Spinal cord (tissue), 10 donors: ENCODE measurements around the gene GALNT13. TPM values are rescaled to one million over a fixed set of nuclear protein-coding genes. Genes with fewer than 3 reads are reported as not detected.

ENCODE experiments used
- DNase-seq, 6 donors: peaks; one replicate each; pipeline versions ENCODE4 v3.0.0 to v3.0.0-alpha.2; 2013 to 2015; ENCODE audit warnings: low spot score in 6 of 6, low read depth in 4 of 6
- H3K27ac ChIP-seq: one replicate; pipeline ENCODE4 v1.5.1; 2013; ENCODE audit warnings: low read depth, low read length, control low read depth
- H3K27me3 ChIP-seq: one replicate; pipeline ENCODE4 v1.6.1; 2013; ENCODE audit warnings: low read length; ENCODE audit not compliant: control insufficient read depth, insufficient read depth
- H3K36me3 ChIP-seq: one replicate; pipeline ENCODE4 v1.6.1; 2013; ENCODE audit warnings: low read length; ENCODE audit not compliant: control insufficient read depth, insufficient read depth
- H3K4me1 ChIP-seq: one replicate; pipeline ENCODE4 v1.6.1; 2013; ENCODE audit warnings: low read length; ENCODE audit not compliant: control insufficient read depth, insufficient read depth
- H3K4me3 ChIP-seq: one replicate; pipeline ENCODE4 v1.5.1; 2013; ENCODE audit warnings: low read depth, low read length, control low read depth
- H3K9me3 ChIP-seq: one replicate; pipeline ENCODE4 v1.6.1; 2013; ENCODE audit warnings: low read length; ENCODE audit not compliant: control insufficient read depth, insufficient read depth
- WGBS: methylation state at CpG from one replicate; pipeline ENCODE4 v1.1.5; 2013; ENCODE audit warnings: missing lambda C conversion rate; ENCODE audit not compliant: insufficient coverage; 5-methylcytosine and 5-hydroxymethylcytosine counted together
- polyA plus RNA-seq, 2 donors: library from polyadenylated mRNA; unstranded; fragments of 120-200 nt; gene quantifications; one replicate each; pipeline ENCODE4 v1.2.1, GENCODE V29; 2013; ENCODE audit not compliant: insufficient read length in 2 of 2
- total RNA-seq, 2 donors: library from RNA; depleted of rRNA in 1 of 2; stranded (reverse); fragments of 120-200 nt in 1 of 2; fragments of >200 nt in 1 of 2; gene quantifications; one replicate each; pipeline versions ENCODE4 v1.2.3 to v1.2.4, GENCODE V29; 2013 to 2014
- donor health status: healthy.

GALNT13 gene
- total and polyA plus RNA-seq, 4 donors, result 21.6 to 55.6 (median 33.7) TPM

DNA sequence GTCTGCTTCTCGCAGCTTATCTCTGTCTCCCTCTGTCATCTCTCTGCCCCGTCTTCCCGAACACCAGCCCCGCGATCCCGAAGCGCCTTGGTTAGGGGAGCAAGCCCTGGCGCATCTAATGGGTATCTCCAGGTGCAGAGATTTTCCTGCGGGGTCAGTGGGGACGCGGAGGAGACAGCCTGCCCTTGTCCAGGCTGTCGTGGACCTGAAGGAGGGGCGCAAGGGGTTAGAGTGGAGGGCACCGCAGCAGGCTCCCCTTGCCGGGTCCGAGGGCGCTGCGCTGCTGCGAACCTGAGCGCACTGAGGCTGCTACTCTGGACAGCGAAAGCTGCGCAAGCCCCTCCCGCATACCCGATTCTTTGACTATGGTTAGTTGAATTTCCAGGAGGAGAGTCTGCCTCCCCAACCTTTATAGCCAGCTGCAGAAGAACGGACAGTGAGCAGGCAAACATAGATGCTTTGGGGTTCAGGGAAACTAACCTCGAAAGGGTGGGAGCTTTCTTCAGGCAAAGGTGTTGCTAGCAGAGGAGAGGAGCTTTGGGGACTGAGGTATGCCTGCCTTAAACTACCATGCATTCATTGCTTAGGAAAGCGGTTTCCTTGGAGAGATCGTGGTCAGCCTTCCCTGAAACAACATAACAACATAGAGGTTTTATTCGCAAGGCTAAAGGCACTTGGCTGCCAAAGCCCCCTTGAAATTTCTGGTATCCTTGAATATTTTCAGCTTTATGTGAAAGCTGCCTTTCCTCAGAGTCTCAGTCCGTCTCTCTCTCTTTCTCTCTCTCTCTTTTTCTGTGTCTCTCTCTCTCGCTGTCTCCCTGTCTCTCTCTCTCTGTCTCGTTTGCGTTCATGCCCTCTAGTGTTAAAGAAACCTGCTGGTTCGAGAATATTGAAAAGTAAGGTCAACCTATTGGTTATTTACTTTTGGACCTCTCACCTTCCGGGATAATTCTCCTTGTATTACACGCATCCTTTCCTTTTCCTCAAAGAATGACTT is 1.6 kb downstream of the GALNT13 start:
- H3K27ac ChIP-seq, result no peak overlapping the region
- peak in 3 of 6 donors; percentile 53 to 73 (median 58) for DNase-seq
- H3K4me3 ChIP-seq, result peak overlapping the region; percentile 68
- no peaks in the 10 kb centered on the region for H3K36me3 ChIP-seq
- 5% methylated on average over 30 of the region's 36 CpGs for WGBS
- H3K9me3 ChIP-seq, result no peaks in the 10 kb centered on the region
- H3K4me1 ChIP-seq, result peaks cover 9% of the 10 kb centered on the region
- H3K27me3 ChIP-seq, result peaks cover 10% of the 10 kb centered on the region

DNA sequence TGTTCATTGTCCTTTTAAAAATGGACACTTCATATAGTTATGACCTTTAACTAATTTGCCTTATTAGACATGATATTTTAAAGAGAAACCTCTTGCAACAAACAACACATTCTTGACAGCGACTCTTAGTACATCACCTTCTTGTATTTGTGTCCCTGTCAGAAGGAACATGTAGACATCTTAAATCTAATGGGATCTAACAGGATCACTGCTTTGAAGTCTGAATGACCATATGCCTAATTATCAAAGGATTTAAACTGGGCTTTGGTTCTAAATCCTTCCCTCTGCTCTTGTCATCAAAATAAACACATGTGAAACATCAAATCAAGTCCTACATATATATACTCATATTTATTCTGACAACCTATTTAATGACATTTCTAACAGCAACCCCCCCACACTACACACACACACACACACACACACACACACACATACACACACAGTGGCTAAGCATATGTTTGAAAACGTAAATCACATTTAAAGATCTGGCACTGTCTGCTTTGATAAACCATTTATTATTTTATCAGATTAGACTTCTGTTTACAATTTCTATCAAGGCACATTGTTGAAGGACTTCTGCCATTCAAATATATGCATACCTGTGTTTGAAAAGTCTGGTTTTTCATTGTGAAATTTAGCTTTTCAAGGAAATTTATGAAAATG is 4.2 kb downstream of the GALNT13 start:
- Histone ChIP-seq H3K36me3 (no peaks in the 10 kb centered on the region), H3K4me1 (peaks cover 9% of the 10 kb centered on the region), H3K27ac (no peak overlapping the region), H3K9me3 (no peaks in the 10 kb centered on the region), H3K4me3 (no peak overlapping the region), H3K27me3 (peaks cover 10% of the 10 kb centered on the region)
- no peak for DNase-seq
- WGBS, result no CpG with 5 or more reads among the region's 2 CpGs

DNA sequence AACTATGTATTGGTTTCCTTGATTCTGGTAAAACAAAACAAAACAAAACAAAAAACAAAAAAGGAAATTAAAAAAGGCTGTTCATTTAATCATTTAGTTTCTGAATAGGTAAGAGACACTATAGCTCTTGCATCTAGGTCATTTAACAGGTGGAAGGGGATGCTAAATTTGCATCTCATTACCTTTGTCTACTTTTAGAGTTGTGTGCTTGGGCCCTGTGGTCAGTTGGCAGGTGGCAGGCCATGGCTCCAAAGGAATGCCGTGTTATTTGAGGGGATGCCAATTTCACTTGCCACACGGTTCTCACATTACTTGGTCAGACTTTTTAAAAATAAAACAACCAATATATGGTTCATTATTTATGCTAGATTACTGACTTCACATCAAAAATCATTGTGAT is 9.2 kb downstream of the GALNT13 start:
- H3K9me3 ChIP-seq, result no peaks in the 10 kb centered on the region
- no peaks in the 10 kb centered on the region for H3K27me3 ChIP-seq
- no peaks in the 10 kb centered on the region for H3K36me3 ChIP-seq
- H3K4me1 ChIP-seq, result no peaks in the 10 kb centered on the region
- DNase-seq, result no peak
- no peak overlapping the region for H3K27ac ChIP-seq
- no CpG with 5 or more reads among the region's 2 CpGs for WGBS
- H3K4me3 ChIP-seq, result no peak overlapping the region

- no peak overlapping the region for H3K4me3 ChIP-seq
- no peaks in the 10 kb centered on the region for H3K4me1 ChIP-seq
- no peak overlapping the region for H3K27ac ChIP-seq
- no peaks in the 10 kb centered on the region for H3K9me3 ChIP-seq
- DNase-seq, result no peak
- H3K27me3 ChIP-seq, result no peaks in the 10 kb centered on the region
- no peaks in the 10 kb centered on the region for H3K36me3 ChIP-seq
Measured at GRCh38 chr2:153886833-153887232, 15.1 kb downstream of the GALNT13 start.

DNA sequence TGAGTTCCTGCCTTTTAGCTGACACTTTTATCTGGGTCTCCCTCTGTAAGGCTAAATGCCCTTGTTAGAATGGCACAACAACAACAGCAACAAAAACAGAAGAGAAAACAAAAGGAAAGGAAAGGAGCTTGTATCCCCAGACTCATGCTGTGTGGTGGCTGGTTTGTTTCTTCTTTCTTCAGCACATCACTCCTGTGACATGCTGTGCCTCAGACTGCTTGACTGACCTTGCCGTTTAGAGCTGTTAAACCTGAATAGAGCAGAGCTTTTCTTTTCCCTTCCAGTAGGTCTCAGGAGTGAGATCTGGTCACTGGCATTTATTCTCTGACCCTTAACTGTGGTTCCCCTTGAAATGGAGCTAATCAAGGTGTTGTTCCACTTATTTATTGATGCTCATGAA is 18.9 kb downstream of the GALNT13 start:
- Histone ChIP-seq H3K4me1 (no peaks in the 10 kb centered on the region), H3K27me3 (no peaks in the 10 kb centered on the region), H3K9me3 (no peaks in the 10 kb centered on the region), H3K36me3 (no peaks in the 10 kb centered on the region), H3K27ac (no peak overlapping the region), H3K4me3 (no peak overlapping the region)
- WGBS, result no CpG with 5 or more reads among the region's 1 CpG
- DNase-seq, result peak in 2 of 6 donors; percentile 7 to 60

DNA sequence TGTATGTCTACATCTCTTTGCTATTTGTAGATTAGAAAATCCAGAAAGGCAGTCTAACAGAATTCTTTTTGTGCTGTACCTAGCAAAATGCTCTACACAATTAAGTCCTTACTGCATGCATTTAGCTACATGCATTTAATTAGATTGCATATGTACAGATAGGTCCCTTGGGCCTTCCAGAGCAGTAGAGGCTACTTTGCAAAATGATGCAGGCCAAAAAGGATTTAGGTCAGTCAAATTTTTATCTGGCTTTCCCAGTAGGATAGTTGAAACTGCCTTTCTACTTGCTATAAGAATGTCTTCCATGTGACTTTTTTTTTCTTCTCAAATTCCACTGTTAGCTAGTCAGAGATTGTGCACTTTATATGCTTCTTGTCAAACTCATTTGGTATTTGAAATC is 19.3 kb downstream of the GALNT13 start:
- no peaks in the 10 kb centered on the region for H3K4me1 ChIP-seq
- H3K27me3 ChIP-seq, result no peaks in the 10 kb centered on the region
- DNase-seq, result peak in 1 of 6 donors; percentile 57
- no peak overlapping the region for H3K4me3 ChIP-seq
- no peaks in the 10 kb centered on the region for H3K9me3 ChIP-seq
- no peak overlapping the region for H3K27ac ChIP-seq
- no peaks in the 10 kb centered on the region for H3K36me3 ChIP-seq

- no peaks in the 10 kb centered on the region for H3K27me3 ChIP-seq
- H3K4me3 ChIP-seq, result no peak overlapping the region
- DNase-seq, result peak in 1 of 6 donors; percentile 12
- no peaks in the 10 kb centered on the region for H3K4me1 ChIP-seq
- H3K9me3 ChIP-seq, result no peaks in the 10 kb centered on the region
- no peak overlapping the region for H3K27ac ChIP-seq
- no peaks in the 10 kb centered on the region for H3K36me3 ChIP-seq
- 74% methylated on average over 3 of the region's 3 CpGs for WGBS
Measured at GRCh38 chr2:153912798-153913396, 41.2 kb downstream of the GALNT13 start.

DNA sequence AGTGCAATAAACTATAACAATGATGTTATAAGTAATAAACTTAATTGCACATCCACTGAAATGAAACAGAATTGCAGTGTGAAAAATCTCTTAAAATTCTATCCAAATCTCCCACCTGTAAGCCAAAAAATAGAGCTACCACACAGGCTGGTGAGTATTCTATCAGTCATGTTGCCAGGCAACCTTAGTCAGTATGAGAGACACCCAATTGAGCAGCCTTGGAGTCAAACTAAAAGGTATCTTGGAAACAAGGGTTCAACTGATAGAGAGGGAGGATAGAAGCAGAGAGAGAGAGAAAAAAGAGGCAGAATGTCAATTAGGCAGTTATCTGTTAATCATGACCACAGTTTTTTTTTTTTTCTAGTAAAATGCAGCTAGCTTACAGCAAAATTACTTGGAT is 45.8 kb downstream of the GALNT13 start:
- Histone ChIP-seq H3K4me1 (no peaks in the 10 kb centered on the region), H3K9me3 (no peaks in the 10 kb centered on the region), H3K4me3 (no peak overlapping the region), H3K36me3 (no peaks in the 10 kb centered on the region), H3K27me3 (no peaks in the 10 kb centered on the region), H3K27ac (no peak overlapping the region)
- DNase-seq, result peak in 3 of 6 donors; percentile 13 to 58 (median 32)

DNA sequence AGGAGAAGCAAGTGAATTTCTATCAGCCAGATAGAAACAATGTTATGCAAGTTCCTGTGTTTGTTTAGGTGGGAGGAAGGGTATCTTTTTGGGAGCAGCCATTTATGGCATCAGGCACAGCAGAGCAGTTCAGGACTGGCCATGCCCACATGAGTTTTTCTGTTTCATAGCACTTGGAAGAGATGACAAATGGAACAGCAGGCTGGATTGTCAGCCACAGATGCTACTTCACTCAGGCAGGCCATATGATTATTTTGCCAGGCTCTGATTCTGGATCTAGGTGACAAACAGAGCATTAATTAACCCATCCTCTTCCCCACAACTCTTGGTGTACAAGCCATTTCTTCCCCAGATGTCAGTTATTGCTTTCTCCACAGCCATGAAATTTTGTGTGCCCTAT is 63.8 kb downstream of the GALNT13 start:
- Histone ChIP-seq H3K9me3 (no peaks in the 10 kb centered on the region), H3K4me1 (no peaks in the 10 kb centered on the region), H3K4me3 (no peak overlapping the region), H3K36me3 (no peaks in the 10 kb centered on the region), H3K27ac (no peak overlapping the region), H3K27me3 (no peaks in the 10 kb centered on the region)
- peak in 1 of 6 donors; percentile 38 for DNase-seq
